GOT3 (cell line): Measurements from ENCODE around the gene SMARCE1.
"Not testable (repeated sequence)": the region's sequence is repeated elsewhere in the genome, so short reads cannot be mapped to it uniquely, and the experiment has no call there.

Source experiments
- DNase-seq: peaks from one replicate; lab custom pipeline; 2025; ENCODE audit warnings: mixed read lengths; lab: John Stamatoyannopoulos, UW

SMARCE1 gene

DNA sequence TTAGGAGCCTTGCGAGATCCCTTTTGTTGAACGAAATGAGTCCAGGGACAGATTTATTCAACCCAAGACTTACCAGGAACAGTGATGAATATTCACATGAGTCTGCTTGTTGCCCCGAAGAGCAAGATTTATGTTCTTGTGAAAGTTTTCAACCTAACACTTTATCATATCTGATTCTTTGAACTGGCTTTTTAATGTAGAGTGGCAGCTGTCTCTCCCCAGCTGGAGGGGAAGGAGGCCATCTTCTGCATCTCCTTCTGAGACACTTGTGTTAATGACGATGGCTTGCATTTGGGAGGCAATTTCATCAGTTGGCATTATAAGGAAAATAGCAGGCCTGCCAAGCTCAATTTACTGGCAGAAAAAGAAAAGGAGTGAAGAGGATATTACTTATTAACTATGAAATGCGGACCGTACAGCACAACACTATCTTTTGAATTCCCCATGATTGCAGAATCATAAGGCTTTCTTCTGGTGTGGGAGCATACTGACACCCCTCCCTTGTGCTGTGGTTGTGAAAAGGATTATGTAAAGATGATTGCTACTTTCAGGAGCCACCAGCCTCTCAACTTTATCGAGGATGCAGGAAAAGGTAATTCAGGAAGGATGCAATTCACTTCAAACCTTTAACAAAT lies 35.7 kb downstream of the SMARCE1 start:
- DNase-seq = no peak

- no peak for DNase-seq
These were observed 37.3 kb downstream of the SMARCE1 start for GRCh38 chr17:40610359-40610758.

DNA sequence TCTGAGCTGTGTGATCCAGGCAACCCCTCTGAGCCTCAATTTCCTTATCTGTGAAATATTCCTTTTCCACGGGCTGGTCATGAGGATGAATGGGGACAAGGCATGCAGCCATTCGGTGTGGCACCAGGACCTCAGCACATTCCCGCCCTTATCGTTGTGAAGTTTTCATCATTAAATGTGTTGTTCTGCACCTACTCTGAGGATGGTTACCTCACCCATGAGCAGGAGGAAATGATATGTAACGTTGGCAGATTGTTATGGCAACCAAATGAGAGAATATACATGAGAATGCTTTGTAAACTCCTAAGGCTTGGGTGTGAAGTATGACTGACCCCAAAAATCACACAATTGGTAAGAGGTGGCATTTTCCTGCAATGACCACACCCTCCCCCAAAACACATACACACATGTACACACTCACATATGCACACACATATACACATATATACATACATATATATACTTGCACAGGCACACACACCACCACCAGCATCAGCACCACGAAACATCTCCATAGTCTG lies 39.5 kb downstream of the SMARCE1 start:
- DNase-seq = no peak

DNA sequence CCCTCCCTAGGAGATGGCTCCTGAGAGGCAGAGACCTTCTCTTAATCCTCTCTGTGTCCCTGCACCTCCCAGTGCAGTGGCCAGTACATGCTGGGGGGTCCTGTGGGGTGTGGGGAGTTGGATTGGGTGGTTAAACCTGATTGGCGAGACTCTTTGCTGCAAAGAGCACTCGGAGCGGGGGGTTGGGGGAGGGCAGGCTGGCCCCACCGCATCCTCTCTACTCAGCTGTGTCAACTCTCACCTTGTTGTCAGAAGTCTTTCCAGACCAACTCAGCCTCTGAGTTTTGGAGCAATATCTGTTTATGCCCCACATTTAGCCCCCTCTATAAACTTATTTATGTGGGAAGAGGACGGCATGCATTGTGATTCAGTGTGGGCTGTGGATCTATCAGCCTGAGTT lies 40.0 kb downstream of the SMARCE1 start:
- DNase-seq = no peak

DNA sequence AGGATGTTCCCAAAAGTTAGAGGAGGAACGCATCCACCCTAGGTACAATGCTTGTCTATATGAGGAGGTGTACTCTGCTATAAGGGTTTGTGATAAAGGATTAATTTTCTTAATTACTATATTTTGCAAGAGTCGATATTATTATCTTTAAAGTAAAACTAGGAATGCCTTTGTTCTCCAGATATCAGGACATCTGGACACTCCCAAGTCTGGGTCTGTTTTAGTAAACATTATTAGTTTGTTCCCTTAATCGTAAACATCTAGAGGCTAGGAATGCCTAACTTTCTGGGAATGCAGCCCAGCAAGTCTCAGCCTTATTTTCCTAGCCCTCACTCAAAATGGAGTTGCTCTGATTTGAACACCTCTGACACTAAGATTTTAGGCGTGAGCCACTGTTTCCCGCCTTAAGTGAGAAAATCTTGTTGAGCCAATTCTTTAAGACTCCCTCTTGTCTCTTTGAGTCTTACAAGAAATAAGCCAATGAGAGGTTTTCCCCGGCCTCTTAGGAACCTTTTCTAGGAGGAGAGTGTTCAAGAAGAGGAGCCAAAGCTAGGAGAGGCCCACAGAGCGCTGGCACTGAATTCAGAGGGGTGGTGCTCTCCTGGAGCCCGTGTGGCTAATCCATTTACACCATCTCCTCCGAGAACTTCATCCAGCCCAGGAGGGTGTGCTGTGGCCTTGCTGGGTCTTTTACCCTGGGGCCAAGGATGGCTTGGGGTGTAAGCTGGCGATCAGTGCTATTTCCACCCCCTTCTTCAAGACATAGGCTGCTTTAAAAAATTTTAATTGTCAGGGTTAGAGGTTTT lies 40.9 kb downstream of the SMARCE1 start:
- no peak for DNase-seq

DNA sequence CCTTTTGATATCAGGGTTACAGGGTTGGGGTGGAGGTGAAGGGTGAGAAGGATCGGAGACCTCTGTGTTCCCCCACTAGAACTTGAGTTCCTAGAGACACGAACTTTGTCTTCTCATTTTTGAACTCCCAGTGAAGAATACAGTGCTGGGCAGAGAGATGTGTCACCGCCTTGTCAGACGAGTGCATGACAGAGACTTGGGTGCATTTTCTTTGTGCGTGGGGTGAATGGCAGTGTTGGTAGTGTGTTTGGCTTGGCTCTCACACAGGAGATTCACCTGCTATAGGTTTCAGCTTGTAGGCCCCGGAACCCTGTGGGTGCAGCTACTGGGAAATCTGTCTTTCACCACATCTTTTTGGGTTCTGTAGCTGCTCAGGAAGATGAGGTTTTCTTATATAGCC lies 42.3 kb downstream of the SMARCE1 start:
- no peak for DNase-seq

- DNase-seq = no peak
These were observed 43.1 kb downstream of the SMARCE1 start for GRCh38 chr17:40604327-40605080.

GRCh38 chr17:40602445-40603443 lies 44.9 kb downstream of the SMARCE1 start:
- no peak for DNase-seq

GRCh38 chr17:40600486-40601046 lies 47.1 kb downstream of the SMARCE1 start:
- DNase-seq = no peak

DNA sequence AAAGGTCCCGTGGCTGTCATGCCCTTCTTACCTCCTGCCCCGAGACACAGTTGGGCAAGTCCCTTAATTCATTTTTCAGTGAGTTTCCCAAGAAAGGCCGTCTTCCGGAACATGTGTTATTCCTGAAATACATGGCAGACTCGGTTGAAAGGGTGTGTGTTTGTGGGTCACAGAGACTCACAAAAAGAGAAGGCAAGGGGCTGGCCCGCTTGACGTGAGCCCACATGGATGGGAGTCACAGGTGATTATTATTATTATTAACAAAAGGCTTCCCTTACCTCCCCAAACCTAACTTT lies 48.2 kb downstream of the SMARCE1 start:
- no peak for DNase-seq

DNA sequence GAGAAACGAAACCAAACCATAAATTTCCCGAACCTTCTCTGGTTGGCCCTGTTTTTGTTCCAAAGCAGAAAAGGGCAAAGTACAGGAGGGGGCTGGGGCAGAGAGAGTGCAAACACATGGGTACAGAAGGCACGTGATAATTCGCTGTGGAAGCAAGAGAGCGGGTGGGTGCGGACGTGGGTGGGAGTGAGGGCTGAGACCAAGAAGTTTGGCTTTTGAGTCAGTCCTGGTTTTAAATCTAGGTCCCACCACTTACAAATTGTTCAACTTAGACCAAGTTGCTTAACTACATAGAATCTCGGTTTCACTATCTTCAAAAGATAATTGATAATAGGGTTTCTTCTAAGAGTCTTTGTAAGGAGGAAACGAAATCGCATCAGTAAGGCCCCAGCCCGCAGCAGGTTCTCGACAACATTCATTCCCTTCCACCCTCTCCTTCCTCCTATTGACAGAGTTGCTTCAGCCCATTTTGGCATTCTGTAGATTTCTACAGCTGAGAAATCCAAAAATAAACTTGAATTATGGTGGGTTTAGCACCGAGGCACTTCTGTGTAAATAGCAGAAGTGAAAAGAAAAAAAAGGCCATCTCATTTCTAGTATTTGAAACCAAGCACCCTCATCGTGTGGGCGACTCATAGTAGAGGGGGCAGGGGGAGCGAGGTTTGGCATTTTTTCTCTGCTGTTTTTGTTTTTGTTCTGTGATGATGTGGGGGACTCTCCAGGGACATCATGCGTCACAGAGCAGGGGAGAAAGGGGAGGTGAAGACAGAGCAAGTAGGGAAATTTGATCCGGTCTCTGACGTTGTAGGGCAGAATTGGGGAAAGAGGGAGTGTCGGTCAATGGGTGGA lies 48.8 kb downstream of the SMARCE1 start:
- DNase-seq = no peak

DNA sequence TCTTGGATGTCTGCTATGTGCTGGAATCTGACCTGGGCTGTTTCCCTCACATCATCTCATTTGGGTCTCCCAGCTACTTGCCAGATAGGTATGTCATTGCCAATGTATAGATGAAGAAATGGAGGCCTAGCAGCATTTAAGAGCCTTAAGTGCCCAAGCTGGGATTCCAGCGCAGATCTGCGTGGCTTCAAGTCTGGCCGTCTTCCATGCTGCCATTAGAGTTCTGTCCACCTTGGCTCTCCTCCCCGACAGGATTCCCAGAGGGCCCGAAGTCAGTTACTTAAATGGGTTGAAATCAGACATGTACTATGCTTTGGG lies 49.4 kb downstream of the SMARCE1 start:
- no peak for DNase-seq

DNA sequence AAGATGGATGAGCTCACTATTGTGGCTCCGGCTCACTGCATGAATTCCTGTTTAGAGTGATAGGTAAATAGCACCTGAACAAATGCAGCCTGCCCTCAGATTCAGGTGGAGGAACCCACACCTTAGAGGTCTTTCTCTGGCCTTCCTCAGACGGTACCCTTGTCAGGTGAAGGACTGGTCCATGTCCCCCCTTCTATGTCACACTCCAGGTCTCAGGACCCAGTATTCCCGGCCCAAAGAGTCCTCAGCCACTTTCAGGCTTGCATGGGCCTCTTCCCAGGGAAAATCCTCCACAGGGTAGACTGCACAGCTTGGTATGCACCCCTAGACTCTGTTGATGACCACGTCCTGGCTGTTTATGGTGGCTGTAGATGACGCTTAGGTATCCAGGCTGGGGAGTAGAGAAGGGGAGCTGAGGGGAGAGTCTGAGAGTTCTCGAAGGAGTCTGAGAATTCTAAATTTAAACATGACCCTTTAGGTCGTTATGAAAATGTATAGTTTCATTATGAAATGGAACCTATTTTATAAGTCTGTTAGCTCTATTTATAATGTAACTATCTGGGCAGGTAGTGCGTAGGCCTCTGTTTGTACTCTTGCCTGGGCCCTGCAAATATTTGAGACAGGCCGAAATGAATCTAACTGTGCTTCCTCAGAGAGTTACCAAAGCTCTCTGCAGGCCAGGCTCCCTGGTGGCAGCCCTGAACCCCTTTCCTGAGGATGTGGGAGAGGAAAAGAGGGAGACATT lies 49.9 kb downstream of the SMARCE1 start:
- no peak for DNase-seq

DNA sequence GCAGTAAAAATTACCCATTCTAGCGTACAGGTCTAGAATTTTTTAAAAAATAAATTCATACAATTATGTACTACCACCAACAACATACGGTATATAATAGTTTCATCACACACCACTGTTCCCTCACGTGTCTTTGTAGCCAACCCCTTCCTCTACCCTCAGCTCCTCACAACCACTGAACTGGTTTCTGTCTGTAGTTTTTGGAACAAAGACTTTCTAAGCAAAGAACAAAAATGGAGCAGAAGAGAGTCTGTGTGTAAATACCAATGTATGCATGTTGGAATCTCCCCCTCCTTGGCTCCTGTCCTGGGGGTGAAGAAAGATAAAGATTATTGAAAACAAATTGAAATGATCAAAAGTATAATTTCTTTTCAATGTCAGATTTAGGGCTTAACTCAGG lies 50.5 kb downstream of the SMARCE1 start:
- DNase-seq = no peak

DNA sequence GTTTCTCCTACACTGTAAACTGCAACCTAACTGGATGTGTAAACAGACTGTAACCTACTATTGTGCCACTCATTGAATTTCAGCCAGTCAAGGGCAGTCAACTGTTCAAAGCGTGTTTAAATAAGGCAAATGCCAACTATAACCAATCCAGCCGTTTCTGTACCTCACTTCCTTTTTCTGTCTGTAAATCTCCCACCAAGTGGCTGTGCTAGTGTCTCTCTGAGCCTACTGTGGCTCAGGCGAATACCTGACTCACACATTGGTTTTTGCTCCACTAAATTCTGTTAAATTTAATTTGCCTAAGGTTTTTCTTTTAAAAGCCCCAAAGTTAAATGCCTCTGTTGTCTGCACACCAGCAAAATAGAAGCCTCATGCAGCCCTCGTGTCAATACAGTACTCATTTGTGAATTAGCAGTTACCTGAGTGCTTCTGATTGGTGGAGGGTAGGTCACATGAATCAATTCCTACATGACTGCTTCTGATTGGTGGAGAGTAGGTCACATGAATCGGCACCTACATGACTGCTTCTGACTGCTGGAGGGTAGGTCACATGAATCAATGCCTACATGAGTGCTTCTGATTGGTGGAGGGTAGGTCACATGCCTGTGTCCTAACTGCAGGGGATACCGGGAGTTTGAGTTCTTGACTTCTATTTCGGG lies 51.2 kb downstream of the SMARCE1 start:
- no peak for DNase-seq

- no peak for DNase-seq
These were observed 56.9 kb downstream of the SMARCE1 start for GRCh38 chr17:40590742-40591141.

- no peak for DNase-seq
These were observed 59.1 kb downstream of the SMARCE1 start for GRCh38 chr17:40588552-40588951.

GRCh38 chr17:40586264-40586663 lies 61.4 kb downstream of the SMARCE1 start:
- not testable (repeated sequence) for DNase-seq

GRCh38 chr17:40584950-40585349 lies 62.7 kb downstream of the SMARCE1 start:
- not testable (repeated sequence) for DNase-seq
